Airway epithelial cell (primary cell): ENCODE results near the gene RYR3. TPM values are rescaled to one million over a fixed set of nuclear protein-coding genes. Genes with fewer than 3 reads are reported as not detected.

Experiments used
- total RNA-seq: library from RNA; depleted of rRNA; stranded (reverse); fragments of >200 nt; gene quantifications from 2 replicates; pipeline ENCODE4 v1.2.3, GENCODE V29; 2015

RYR3 gene
- total RNA-seq, result under 0.01 TPM in 1 of 2 replicates, not detected in the other

GRCh38 chr15:33310481-33311311 is at the start of gene RYR3:
Gene RYR3 (plus strand): TSS chr15:33310967. CDS start chr15:33311046, 79 bp downstream.

Other genes starting within 250 kb of the RYR3 start
- gene FMN1, start 116.3 kb upstream of the RYR3 start, total RNA-seq, result 2.9 and 4.5 TPM in 2 replicates